GM12878 (cell line): ENCODE data around the gene NOL4L. TPM values are rescaled to one million over a fixed set of nuclear protein-coding genes. Genes with fewer than 3 reads are reported as not detected.

Experiments
- ATAC-seq: fragments of 200-7000 bp; cut with Tn5 transposase; 3 replicates; pipeline ENCODE4 v1.9.1; 2020; ENCODE audit warnings: mild to moderate bottlenecking, moderate library complexity
- BruUV-seq: library from RNA; stranded (reverse); fragments of 400-500 nt; replicated peaks from 2 replicates; lab custom pipeline; 2021; lab: Mats Ljungman, UMichigan
- CTCF ChIA-PET: fragments of 300-600 bp; sonication (Branson Sonifier 250); formaldehyde crosslinking; extraction: SDS; loops from one replicate; lab custom pipeline; 2021; ENCODE audit warnings: inconsistent platforms; lab: Yijun Ruan, JAX
- POLR2A ChIA-PET: fragments of 350-600 bp; formaldehyde crosslinking; extraction: SDS; loops from one replicate; lab custom pipeline; 2021; ENCODE audit warnings: inconsistent platforms; lab: Charles Lee
- RAD21 ChIA-PET: fragments of 300-600 bp; sonication (Branson Sonifier 250); formaldehyde crosslinking; loops from one replicate; lab custom pipeline; 2023; ENCODE audit warnings: antibody characterized with exemption; ENCODE audit not compliant: unreplicated experiment; lab: Charles Lee
- SMC1A ChIA-PET: fragments of 300-600 bp; sonication (Branson Sonifier 250); formaldehyde crosslinking; loops from one replicate; lab custom pipeline; 2023; ENCODE audit not compliant: unreplicated experiment, uncharacterized antibody; lab: Charles Lee
- DNase-seq: peaks from one replicate; pipeline ENCODE4 v3.0.0-alpha.2; 2011; ENCODE audit warnings: low read depth, low spot score
- FAIRE-seq: peaks from 3 replicates; lab custom pipeline; 2011; peaks lifted over from hg19 to GRCh38; lab: Jason Lieb, UNC
- H2AFZ ChIP-seq: 2 replicates; pipeline ENCODE4 v1.6.0; 2011; ENCODE audit warnings: low read depth, low read length, control low read depth; ENCODE audit not compliant: control insufficient read depth
- H3K27ac ChIP-seq: 2 replicates; pipeline ENCODE4 v1.5.1; 2011; ENCODE audit warnings: control low read depth; ENCODE audit not compliant: control insufficient read depth, insufficient read depth
- H3K27me3 ChIP-seq, 2 experiments: replicated peaks in 1 of 2; 2 replicates each; pipeline versions ENCODE4 v1.6.0 to v1.6.1; 2011; ENCODE audit warnings: low read length in 1 of 2; ENCODE audit not compliant: control insufficient read depth in 2 of 2, insufficient read depth in 2 of 2
- H3K36me3 ChIP-seq, 2 experiments: 2 replicates each; pipeline ENCODE4 v1.5.1; 2011; ENCODE audit warnings: low read length in 1 of 2; ENCODE audit not compliant: control insufficient read depth in 2 of 2, insufficient read depth in 2 of 2
- H3K4me1 ChIP-seq: 2 replicates; pipeline ENCODE4 v1.6.1; 2011; ENCODE audit warnings: mild to moderate bottlenecking, low read length, moderate library complexity, mixed read lengths; ENCODE audit not compliant: control insufficient read depth, insufficient read depth
- H3K4me2 ChIP-seq: 2 replicates; pipeline ENCODE4 v1.6.0; 2011; ENCODE audit warnings: control low read depth; ENCODE audit not compliant: control insufficient read depth, insufficient read depth
- H3K4me3 ChIP-seq: fragments of 200-600 bp; sonication (generic); 2 replicates; pipeline ENCODE4 v1.5.1; 2016
- H3K79me2 ChIP-seq: 2 replicates; pipeline ENCODE4 v1.6.0; 2011; ENCODE audit warnings: low read length; ENCODE audit not compliant: control insufficient read depth, insufficient read depth
- H3K9ac ChIP-seq: 2 replicates; pipeline ENCODE4 v1.8.0; 2011; ENCODE audit warnings: low read length, control low read depth, mixed read lengths; ENCODE audit not compliant: control insufficient read depth, insufficient read depth
- H3K9me3 ChIP-seq: replicated peaks from 3 replicates; pipeline ENCODE4 v1.5.1; 2011; ENCODE audit warnings: mild to moderate bottlenecking, low read length; ENCODE audit not compliant: control insufficient read depth, insufficient read depth
- H4K20me1 ChIP-seq: 2 replicates; pipeline ENCODE4 v1.6.0; 2011; ENCODE audit not compliant: control insufficient read depth, insufficient read depth
- ATF7 ChIP-seq: fragments of 450-650 bp; IDR thresholded peaks from 2 replicates; pipeline ENCODE4 v1.6.1; 2016; ENCODE audit warnings: low read depth, mild to moderate bottlenecking
- CEBPB ChIP-seq, 2 experiments: fragments of 150-350 bp in 1 of 2; IDR thresholded peaks; 2 replicates each; pipeline ENCODE4 v1.6.1; 2012 to 2014; ENCODE audit warnings: low read depth in 2 of 2, low read length in 2 of 2, borderline replicate concordance in 1 of 2, inconsistent platforms in 1 of 2
- CHD2 ChIP-seq: IDR thresholded peaks from 2 replicates; pipeline ENCODE4 v1.6.1; 2011; ENCODE audit warnings: low read depth, low read length, improper control_type of control experiment, borderline replicate concordance
- CREB1 ChIP-seq: IDR thresholded peaks from 2 replicates; pipeline ENCODE4 v1.6.1; 2012; ENCODE audit warnings: low read depth, mild to moderate bottlenecking, inconsistent platforms
- EZH2 ChIP-seq: IDR thresholded peaks from 2 replicates; pipeline ENCODE4 v1.6.1; 2012; ENCODE audit warnings: low read depth, mild to moderate bottlenecking, control low read depth, inconsistent platforms, low read length, borderline replicate concordance; ENCODE audit not compliant: control insufficient read depth
- HCFC1 ChIP-seq: fragments of 150-350 bp; IDR thresholded peaks from 2 replicates; pipeline ENCODE4 v1.6.1; 2014; ENCODE audit warnings: low read length
- HDAC2 ChIP-seq: fragments of 200-600 bp; sonication (generic); IDR thresholded peaks from 2 replicates; pipeline ENCODE4 v1.6.1; 2017
- HDAC6 ChIP-seq: fragments of 200-600 bp; sonication (generic); IDR thresholded peaks from one replicate; pipeline ENCODE4 v1.8.0; 2017; ENCODE audit warnings: antibody characterized with exemption; ENCODE audit not compliant: unreplicated experiment
- IKZF1 ChIP-seq: fragments of 450-650 bp; conservative IDR thresholded peaks from 2 replicates; pipeline ENCODE4 v1.6.1; 2017; ENCODE audit warnings: antibody characterized with exemption, mild to moderate bottlenecking
- IRF3 ChIP-seq: fragments of 450-650 bp; IDR thresholded peaks from 2 replicates; pipeline ENCODE4 v1.6.1; 2014; ENCODE audit warnings: mild to moderate bottlenecking
- IRF4 ChIP-seq: IDR thresholded peaks from 2 replicates; pipeline ENCODE4 v1.6.1; 2011; ENCODE audit warnings: low read depth, low read length
- KLF5 ChIP-seq: fragments of 450-650 bp; IDR thresholded peaks from 2 replicates; pipeline ENCODE4 v1.6.1; 2014; ENCODE audit warnings: mild to moderate bottlenecking; ENCODE audit not compliant: partially characterized antibody
- MLLT1 ChIP-seq: fragments of 450-650 bp; IDR thresholded peaks from 2 replicates; pipeline ENCODE4 v1.6.1; 2016; ENCODE audit warnings: mild to moderate bottlenecking
- MYB ChIP-seq: fragments of 150-350 bp; IDR thresholded peaks from 2 replicates; pipeline ENCODE4 v1.6.1; 2014; ENCODE audit warnings: mild to moderate bottlenecking, low read depth, low read length, borderline replicate concordance
- NBN ChIP-seq: fragments of 450-650 bp; IDR thresholded peaks from 2 replicates; pipeline ENCODE4 v1.6.1; 2016
- NFYA ChIP-seq: IDR thresholded peaks from 2 replicates; pipeline ENCODE4 v1.6.1; 2011; ENCODE audit warnings: low read depth, mild to moderate bottlenecking, low read length, improper control_type of control experiment, borderline replicate concordance
- POLR2AphosphoS5 ChIP-seq: IDR thresholded peaks from 2 replicates; pipeline ENCODE4 v1.6.1; 2011; ENCODE audit warnings: mild to moderate bottlenecking, low read length, inconsistent platforms
- POU2F2 ChIP-seq: IDR thresholded peaks from 3 replicates; pipeline ENCODE4 v1.6.1; 2011; ENCODE audit warnings: low read depth, mild to moderate bottlenecking, low read length, borderline replicate concordance
- RAD21 ChIP-seq: IDR thresholded peaks from 2 replicates; pipeline ENCODE4 v1.6.1; 2011; ENCODE audit warnings: mild to moderate bottlenecking, low read depth, low read length, moderate library complexity; ENCODE audit not compliant: insufficient read depth
- RCOR1 ChIP-seq: conservative IDR thresholded peaks from 2 replicates; pipeline ENCODE4 v1.6.1; 2012; ENCODE audit warnings: low read depth, low read length, improper control_type of control experiment
- TCF7 ChIP-seq: IDR thresholded peaks from 2 replicates; pipeline ENCODE4 v1.6.1; 2014; ENCODE audit warnings: antibody characterized with exemption, borderline replicate concordance
- ZNF384 ChIP-seq: IDR thresholded peaks from 2 replicates; pipeline ENCODE4 v1.6.1; 2012; ENCODE audit warnings: low read depth, mild to moderate bottlenecking, low read length, improper control_type of control experiment, borderline replicate concordance
- WGBS: methylation state at CpG from one replicate; pipeline ENCODE4 v1.1.6; 2016; ENCODE audit warnings: low lambda C conversion rate; ENCODE audit not compliant: insufficient replicate concordance, insufficient coverage; ENCODE audit errors: missing lambda C conversion rate; 5-methylcytosine and 5-hydroxymethylcytosine counted together
- in situ Hi-C: fragments of 300-500 bp; cut with MboI; formaldehyde crosslinking; loops from 9 replicates; pipeline ENCODE4 v1.14.3; 2018; ENCODE audit warnings: mixed read lengths
- intact Hi-C: fragments of 100-400 bp; cut with micrococcal nuclease; formaldehyde crosslinking; loops from one replicate; pipeline ENCODE4 v1.14.2; 2022; ENCODE audit not compliant: unreplicated experiment
- polyA plus RNA-seq, 11 experiments: library from polyadenylated mRNA; depleted of rRNA in 4 of 11; unstranded in 6 of 11; stranded (reverse) in 5 of 11; fragments of >200 nt; fragmentation: Nextera tagmentation in 4 of 11; fragmentation: Illumina TruSeq in 1 of 11; extraction: Ambion mirVana in 4 of 11; extraction: Trizol in 1 of 11; gene quantifications; 1 replicate in 1 of 11; 2 replicates in 10 of 11; pipeline versions ENCODE4 v1.2.1 to v1.2.3, GENCODE V29; 2011 to 2016; ENCODE audit warnings: inconsistent platforms in 2 of 11, missing spikeins in 2 of 11, low read depth in 1 of 11
- total RNA-seq, 4 experiments: library from RNA; depleted of rRNA in 3 of 4; stranded (reverse); fragments of >200 nt in 3 of 4; fragmentation: Illumina TruSeq in 1 of 4; extraction: Trizol in 1 of 4; gene quantifications; 2 replicates each; pipeline versions ENCODE4 v1.2.1 to v1.2.3, GENCODE V29; 2013 to 2021

NOL4L gene
- total and polyA plus RNA-seq, 10 of the 15 experiments (the other 5 are each of a cell fraction or from before 2014, with no cell fraction given), result 2.3 to 24.0 (median 8.0) TPM

GRCh38 chr20:32396646-32397160, 188.4 kb downstream of the NOL4L start (continued):
- TF ChIP-seq EZH2, result no peak
- no peak for TF ChIP-seq NBN
- TF ChIP-seq ZNF384, result no peak
- TF ChIP-seq KLF5, result no peak
- no peak for TF ChIP-seq CEBPB (IDR thresholded peaks at IDR 0.05; ENCODE audit: borderline replicate concordance in 1 of 2, low read depth in 2 of 2, low read length in 2 of 2)

GRCh38 chr20:32395066-32395465, 190.1 kb downstream of the NOL4L start:
- Histone ChIP-seq H2AFZ (no peak overlapping the region), H3K9ac (no peak overlapping the region), H3K9me3 (no peaks in the 10 kb centered on the region; the same call in 2 of the 3 replicates), H3K4me2 (no peak overlapping the region), H3K36me3 (peaks cover 0 to 7% of the 10 kb centered on the region in 2 experiments; a peak in 1 of 4 replicates), H3K4me1 (no peaks in the 10 kb centered on the region), H4K20me1 (no peaks in the 10 kb centered on the region), H3K27ac (no peak overlapping the region), H3K79me2 (peaks cover 13% of the 10 kb centered on the region), H3K4me3 (no peak overlapping the region), H3K27me3 (no peaks in the 10 kb centered on the region)
- ChIA-PET RAD21 (no interaction called here), CTCF (interaction anchor here (1.3 kb wide), 1 partner anchor 9 kb away, joined by 4 read pairs; no protein-coding TSS in a partner anchor), SMC1A (interaction anchor here (1.2 kb wide), 2 partner anchors 21 to 109 kb away, joined by 3 to 4 read pairs; no protein-coding TSS in a partner anchor), POLR2A (interaction anchor here (0.6 kb wide), 1 partner anchor 16 kb away, joined by 3 read pairs; no protein-coding TSS in a partner anchor)
- WGBS, result 65% methylated on average over 3 of the region's 3 CpGs
- intact Hi-C loops (no loop called here), in situ Hi-C loops (no loop called here)
- DNase-seq, result no peak
- ATAC-seq, result no peak
- no peak for FAIRE-seq
- BruUV-seq, result no TSS peak
- TF ChIP-seq HDAC6 (no peak), RAD21 (no peak), IRF3 (no peak), HDAC2 (no peak), IKZF1 (no peak), MLLT1 (no peak), MYB (no peak), POLR2AphosphoS5 (no peak), CHD2 (no peak), CREB1 (no peak), NFYA (no peak), IRF4 (no peak), HCFC1 (no peak), RCOR1 (no peak), TCF7 (no peak), KLF5 (no peak), ATF7 (no peak), POU2F2 (no peak)
